Measurements from ENCODE around the gene GRK1. TPM values are rescaled to one million over a fixed set of nuclear protein-coding genes. Genes with fewer than 3 reads are reported as not detected.

Gene GRK1
- polyA plus RNA-seq, 1 donor = 0.16 TPM

DNA sequence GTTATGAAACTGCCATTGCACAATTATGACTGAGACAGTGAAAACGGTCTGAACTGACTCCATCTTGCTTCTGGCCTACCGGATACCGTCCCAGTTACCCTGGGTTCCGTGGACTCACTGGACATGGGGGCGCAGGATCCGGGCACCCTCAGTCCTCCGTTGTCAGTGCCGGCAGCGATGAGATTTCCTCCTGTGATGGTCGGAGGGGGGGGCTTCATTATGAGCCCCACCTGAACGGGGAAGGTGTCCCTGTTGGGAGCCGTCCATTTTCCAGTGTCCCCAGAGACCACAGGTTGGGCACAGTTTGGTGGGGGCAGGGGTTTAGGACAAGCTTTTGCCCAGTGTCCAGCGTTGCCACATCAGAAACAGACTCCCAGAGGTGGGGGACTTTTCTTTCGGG, 115.5 kb downstream of the GRK1 start:
- DNase-seq = no peak
- Histone ChIP-seq H3K27me3 (ENCODE audit: control insufficient read depth, insufficient read depth, low read length) (peaks cover 7% of the 10 kb centered on the region), H3K4me1 (ENCODE audit: control insufficient read depth, insufficient read depth, low read length) (no peaks in the 10 kb centered on the region), H3K27ac (ENCODE audit: low read length) (no peak overlapping the region), H3K4me3 (ENCODE audit: low read length) (no peak overlapping the region), H3K9me3 (ENCODE audit: control insufficient read depth, low read depth, low read length) (no peaks in the 10 kb centered on the region), H3K36me3 (ENCODE audit: control insufficient read depth, insufficient read depth, low read length) (no peaks in the 10 kb centered on the region)
- WGBS (ENCODE audit: insufficient coverage, low lambda C conversion rate) = no CpG with 5 or more reads among the region's 14 CpGs

GRCh38 chr13:113783200-113783881, 116.3 kb downstream of the GRK1 start:
- Histone ChIP-seq H3K9me3 (ENCODE audit: control insufficient read depth, low read depth, low read length) (no peaks in the 10 kb centered on the region), H3K4me1 (ENCODE audit: control insufficient read depth, insufficient read depth, low read length) (no peaks in the 10 kb centered on the region), H3K4me3 (ENCODE audit: low read length) (no peak overlapping the region), H3K27me3 (ENCODE audit: control insufficient read depth, insufficient read depth, low read length) (peaks cover 4% of the 10 kb centered on the region), H3K36me3 (ENCODE audit: control insufficient read depth, insufficient read depth, low read length) (no peaks in the 10 kb centered on the region), H3K27ac (ENCODE audit: low read length) (no peak overlapping the region)
- DNase-seq = no peak
- 83% methylated on average over 2 of the region's 12 CpGs for WGBS (ENCODE audit: insufficient coverage, low lambda C conversion rate)

GRCh38 chr13:113783966-113784644, 117.1 kb downstream of the GRK1 start:
- 64% methylated on average over 2 of the region's 10 CpGs for WGBS (ENCODE audit: insufficient coverage, low lambda C conversion rate)
- H3K27ac ChIP-seq (ENCODE audit: low read length) = no peak overlapping the region
- H3K27me3 ChIP-seq (ENCODE audit: control insufficient read depth, insufficient read depth, low read length) = peaks cover 4% of the 10 kb centered on the region
- no peaks in the 10 kb centered on the region for H3K9me3 ChIP-seq (ENCODE audit: control insufficient read depth, low read depth, low read length)
- no peak overlapping the region for H3K4me3 ChIP-seq (ENCODE audit: low read length)
- H3K4me1 ChIP-seq (ENCODE audit: control insufficient read depth, insufficient read depth, low read length) = no peaks in the 10 kb centered on the region
- no peaks in the 10 kb centered on the region for H3K36me3 ChIP-seq (ENCODE audit: control insufficient read depth, insufficient read depth, low read length)
- no peak for DNase-seq

- Histone ChIP-seq H3K27ac (ENCODE audit: low read length) (no peak overlapping the region), H3K27me3 (ENCODE audit: control insufficient read depth, insufficient read depth, low read length) (no peaks in the 10 kb centered on the region), H3K36me3 (ENCODE audit: control insufficient read depth, insufficient read depth, low read length) (no peaks in the 10 kb centered on the region), H3K4me3 (ENCODE audit: low read length) (no peak overlapping the region), H3K4me1 (ENCODE audit: control insufficient read depth, insufficient read depth, low read length) (no peaks in the 10 kb centered on the region), H3K9me3 (ENCODE audit: control insufficient read depth, low read depth, low read length) (no peaks in the 10 kb centered on the region)
- no CpG with 5 or more reads among the region's 5 CpGs for WGBS (ENCODE audit: insufficient coverage, low lambda C conversion rate)
- DNase-seq = no peak
Observed at GRCh38 chr13:113784645-113785024, 117.6 kb downstream of the GRK1 start.

GRCh38 chr13:113785051-113786010, 118.3 kb downstream of the GRK1 start:
- Histone ChIP-seq H3K9me3 (ENCODE audit: control insufficient read depth, low read depth, low read length) (no peaks in the 10 kb centered on the region), H3K36me3 (ENCODE audit: control insufficient read depth, insufficient read depth, low read length) (no peaks in the 10 kb centered on the region), H3K27me3 (ENCODE audit: control insufficient read depth, insufficient read depth, low read length) (no peaks in the 10 kb centered on the region), H3K27ac (ENCODE audit: low read length) (no peak overlapping the region), H3K4me1 (ENCODE audit: control insufficient read depth, insufficient read depth, low read length) (no peaks in the 10 kb centered on the region), H3K4me3 (ENCODE audit: low read length) (no peak overlapping the region)
- WGBS (ENCODE audit: insufficient coverage, low lambda C conversion rate) = 80% methylated on average over 1 of the region's 19 CpGs
- no peak for DNase-seq

DNA sequence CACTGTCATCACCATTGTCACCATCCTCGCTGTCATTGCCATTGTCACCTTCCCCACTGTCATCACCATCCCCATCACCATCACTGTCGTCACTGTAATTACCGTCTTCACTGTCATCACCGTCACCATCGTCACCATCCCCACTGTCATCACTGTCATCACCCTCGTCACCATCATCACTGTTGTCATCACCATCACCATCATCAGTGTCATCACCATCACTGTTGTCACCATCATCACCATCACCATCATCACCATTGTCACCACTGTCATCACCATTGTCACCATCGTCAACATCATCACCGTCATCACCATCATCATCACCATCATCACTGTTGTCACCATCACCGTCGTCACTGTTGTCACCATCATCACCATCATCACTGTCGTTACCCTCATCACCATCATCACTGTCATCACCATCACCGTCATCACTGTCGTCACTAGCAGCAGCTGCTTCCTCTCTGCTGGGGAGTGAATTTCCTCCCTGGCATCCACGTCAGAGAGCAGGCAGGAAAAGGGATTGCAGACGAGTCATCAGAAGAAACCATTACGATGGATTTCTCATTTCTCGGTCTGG, 119.3 kb downstream of the GRK1 start:
- H3K9me3 ChIP-seq (ENCODE audit: control insufficient read depth, low read depth, low read length) = no peaks in the 10 kb centered on the region
- no peak overlapping the region for H3K4me3 ChIP-seq (ENCODE audit: low read length)
- H3K4me1 ChIP-seq (ENCODE audit: control insufficient read depth, insufficient read depth, low read length) = no peaks in the 10 kb centered on the region
- no peak for DNase-seq
- H3K36me3 ChIP-seq (ENCODE audit: control insufficient read depth, insufficient read depth, low read length) = no peaks in the 10 kb centered on the region
- no peak overlapping the region for H3K27ac ChIP-seq (ENCODE audit: low read length)
- H3K27me3 ChIP-seq (ENCODE audit: control insufficient read depth, insufficient read depth, low read length) = no peaks in the 10 kb centered on the region
- 80% methylated on average over 2 of the region's 17 CpGs for WGBS (ENCODE audit: insufficient coverage, low lambda C conversion rate)

Other genes starting within 250 kb of the GRK1 start
- 2.8 TPM for gene ADPRHL1, start 213.7 kb upstream of the GRK1 start, polyA plus RNA-seq
- gene DCUN1D2, start 176.5 kb upstream of the GRK1 start, polyA plus RNA-seq = 17.8 TPM
- gene TFDP1, start 82.5 kb upstream of the GRK1 start, polyA plus RNA-seq = 68.0 TPM
- 0.04 TPM for gene ATP4B, start 9.0 kb upstream of the GRK1 start, polyA plus RNA-seq
- gene TMEM255B, start 92.0 kb downstream of the GRK1 start, polyA plus RNA-seq = 5.1 TPM
- 48.4 TPM for gene GAS6, start 196.9 kb downstream of the GRK1 start, polyA plus RNA-seq